H9 (cell line): ENCODE measurements around the gene DCDC1. TPM values are rescaled to one million over a fixed set of nuclear protein-coding genes. Genes with fewer than 3 reads are reported as not detected.

ENCODE experiments used
- DNase-seq: peaks from one replicate; pipeline ENCODE4 v3.0.0-alpha.2; 2017
- H2AFZ ChIP-seq: one replicate; pipeline ENCODE4 v1.6.1; 2013; ENCODE audit warnings: mild to moderate bottlenecking, low read length, control low read depth, moderate library complexity
- H2AK5ac ChIP-seq: 2 replicates; pipeline ENCODE4 v1.6.1; 2013; ENCODE audit warnings: low read length, control low read depth, mixed read lengths; ENCODE audit not compliant: insufficient read length
- H2BK120ac ChIP-seq: one replicate; pipeline ENCODE4 v1.6.1; 2013; ENCODE audit warnings: low read depth, mild to moderate bottlenecking, low read length, control low read depth, inconsistent platforms; ENCODE audit not compliant: poor library complexity, severe bottlenecking
- H2BK12ac ChIP-seq: 2 replicates; pipeline ENCODE4 v1.6.1; 2013; ENCODE audit warnings: low read length, control low read depth, mixed read lengths, low read depth; ENCODE audit not compliant: insufficient read length
- H2BK15ac ChIP-seq: 2 replicates; pipeline ENCODE4 v1.6.1; 2013; ENCODE audit warnings: low read depth, low read length, control low read depth
- H2BK20ac ChIP-seq: one replicate; pipeline ENCODE4 v1.6.1; 2013; ENCODE audit warnings: low read depth, mild to moderate bottlenecking, low read length, control low read depth, inconsistent platforms; ENCODE audit not compliant: poor library complexity, severe bottlenecking
- H2BK5ac ChIP-seq: 2 replicates; pipeline ENCODE4 v1.6.1; 2013; ENCODE audit warnings: low read length, control low read depth, mixed read lengths; ENCODE audit not compliant: insufficient read length
- H3K14ac ChIP-seq: 2 replicates; pipeline ENCODE4 v1.6.1; 2013; ENCODE audit warnings: low read length, control low read depth; ENCODE audit not compliant: insufficient read depth
- H3K18ac ChIP-seq: 2 replicates; pipeline ENCODE4 v1.6.1; 2013; ENCODE audit warnings: low read depth, mild to moderate bottlenecking, mixed read lengths, low read length, control low read depth; ENCODE audit not compliant: insufficient read length
- H3K23ac ChIP-seq: 2 replicates; pipeline ENCODE4 v1.6.1; 2013; ENCODE audit warnings: low read length, control low read depth, mixed read lengths, low read depth; ENCODE audit not compliant: insufficient read length
- H3K23me2 ChIP-seq: 2 replicates; pipeline ENCODE4 v1.6.1; 2013; ENCODE audit warnings: low read depth, mild to moderate bottlenecking, mixed read lengths, low read length, control low read depth; ENCODE audit not compliant: insufficient read length, poor library complexity, severe bottlenecking
- H3K27ac ChIP-seq: 2 replicates; pipeline ENCODE4 v1.5.1; 2013; ENCODE audit warnings: low read length, control low read depth, mixed read lengths, low read depth; ENCODE audit not compliant: insufficient read length
- H3K27me3 ChIP-seq: 2 replicates; pipeline ENCODE4 v1.6.1; 2013; ENCODE audit warnings: low read length, control low read depth, inconsistent platforms; ENCODE audit not compliant: insufficient read depth
- H3K4ac ChIP-seq: 2 replicates; pipeline ENCODE4 v1.6.1; 2013; ENCODE audit warnings: low read depth, mild to moderate bottlenecking, control low read depth, inconsistent platforms, low read length, moderate library complexity
- H3K4me1 ChIP-seq: 2 replicates; pipeline ENCODE4 v1.6.1; 2013; ENCODE audit warnings: low read length, control low read depth, inconsistent platforms; ENCODE audit not compliant: insufficient read depth
- H3K4me2 ChIP-seq: 2 replicates; pipeline ENCODE4 v1.6.1; 2013; ENCODE audit warnings: low read length, control low read depth, mixed read lengths; ENCODE audit not compliant: insufficient read length, insufficient read depth
- H3K56ac ChIP-seq: 2 replicates; pipeline ENCODE4 v1.6.1; 2013; ENCODE audit warnings: low read depth, mild to moderate bottlenecking, mixed read lengths, low read length, control low read depth; ENCODE audit not compliant: insufficient read length
- H3K79me1 ChIP-seq: 2 replicates; pipeline ENCODE4 v1.6.1; 2013; ENCODE audit warnings: low read depth, mild to moderate bottlenecking, moderate library complexity, low read length, control low read depth, inconsistent platforms; ENCODE audit not compliant: insufficient read depth, poor library complexity, severe bottlenecking
- H3K79me2 ChIP-seq: 2 replicates; pipeline ENCODE4 v1.6.1; 2013; ENCODE audit warnings: low read length, control low read depth, inconsistent platforms; ENCODE audit not compliant: insufficient read depth
- H3K9ac ChIP-seq: 2 replicates; pipeline ENCODE4 v1.6.1; 2013; ENCODE audit warnings: low read length, control low read depth, mixed read lengths; ENCODE audit not compliant: insufficient read length; ENCODE audit errors: extremely low read depth
- H3K9me3 ChIP-seq: one replicate; pipeline ENCODE4 v1.6.1; 2013; ENCODE audit warnings: low read depth, low read length, inconsistent platforms; ENCODE audit not compliant: control insufficient read depth
- H3T11ph ChIP-seq: one replicate; pipeline ENCODE4 v1.6.1; 2013; ENCODE audit warnings: mild to moderate bottlenecking, low read length, control low read depth, inconsistent platforms
- H4K20me1 ChIP-seq: one replicate; pipeline ENCODE4 v1.6.1; 2013; ENCODE audit not compliant: control insufficient read depth, insufficient read length, insufficient read depth
- H4K5ac ChIP-seq: 2 replicates; pipeline ENCODE4 v1.6.1; 2013; ENCODE audit warnings: low read depth, mild to moderate bottlenecking, mixed read lengths, low read length, control low read depth; ENCODE audit not compliant: insufficient read length
- H4K8ac ChIP-seq: replicated peaks from 2 replicates; pipeline ENCODE4 v1.6.1; 2013; ENCODE audit warnings: low read length, control low read depth, mixed read lengths, low read depth; ENCODE audit not compliant: insufficient read length
- H4K91ac ChIP-seq: 2 replicates; pipeline ENCODE4 v1.6.1; 2013; ENCODE audit warnings: low read depth, mild to moderate bottlenecking, moderate library complexity, mixed read lengths, low read length, control low read depth; ENCODE audit not compliant: insufficient read length
- H3K27ac Mint-ChIP-seq, 3 experiments: 2 replicates in 2 of 3; 3 replicates in 1 of 3; pipeline ENCODE4 v1.8.0; 2020 to 2021; ENCODE audit warnings: mixed read lengths in 3 of 3, mild to moderate bottlenecking in 1 of 3, moderate library complexity in 1 of 3
- H3K27me3 Mint-ChIP-seq: 2 replicates; pipeline ENCODE4 v1.8.0; 2021; ENCODE audit warnings: low read depth, mild to moderate bottlenecking, moderate library complexity, mixed read lengths
- H3K36me3 Mint-ChIP-seq, 3 experiments: 2 replicates in 2 of 3; 3 replicates in 1 of 3; pipeline ENCODE4 v1.8.0; 2020 to 2021; ENCODE audit warnings: low read depth in 3 of 3, mixed read lengths in 3 of 3; ENCODE audit not compliant: insufficient read depth in 1 of 3
- H3K4me1 Mint-ChIP-seq, 2 experiments: 2 replicates each; pipeline ENCODE4 v1.8.0; 2020; ENCODE audit warnings: mixed read lengths in 2 of 2
- H3K4me3 Mint-ChIP-seq, 2 experiments: 2 replicates in 1 of 2; 3 replicates in 1 of 2; pipeline ENCODE4 v1.8.0; 2020 to 2021; ENCODE audit warnings: mild to moderate bottlenecking in 2 of 2, mixed read lengths in 2 of 2, moderate library complexity in 1 of 2
- H3K9me3 Mint-ChIP-seq, 2 experiments: 2 replicates in 1 of 2; 3 replicates in 1 of 2; pipeline ENCODE4 v1.8.0; 2020; ENCODE audit warnings: mild to moderate bottlenecking in 2 of 2, mixed read lengths in 2 of 2, moderate library complexity in 1 of 2
- WGBS: extraction: QIAGEN DNeasy Blood & Tissue Kit; methylation state at CpG from one replicate; pipeline ENCODE4 v1.1.7; 2013; ENCODE audit warnings: missing lambda C conversion rate, low lambda C conversion rate, mixed read lengths; ENCODE audit not compliant: insufficient read length; ENCODE audit errors: extremely low coverage; 5-methylcytosine and 5-hydroxymethylcytosine counted together
- total RNA-seq: library from RNA; stranded (reverse); gene quantifications from 2 replicates; pipeline ENCODE4 v1.2.1, GENCODE V29; 2021
- TF ChIP-seq, protein P1 (sequence below): fragments of 200-600 bp; sonication (generic); conservative IDR thresholded peaks from 3 replicates; pipeline ENCODE4 v1.8.0; 2021; ENCODE audit warnings: antibody characterized with exemption, mild to moderate bottlenecking

The DCDC1 gene
- total RNA-seq, 1 experiment from 2014 or later: 0.09 TPM

- no peak overlapping the region for H3K14ac ChIP-seq
- no peak for DNase-seq
- H3K27ac ChIP-seq: no peak overlapping the region
- H3K79me2 ChIP-seq: no peaks in the 10 kb centered on the region
- Mint-ChIP-seq H3K4me1 (peaks cover 28% of the 10 kb centered on the region in 2 experiments), H3K27ac (no peak overlapping the region; a peak in 1 of 7 replicates), H3K4me3 (no peak overlapping the region), H3K27me3 (no peaks in the 10 kb centered on the region), H3K36me3 (no peaks in the 10 kb centered on the region), H3K9me3 (no peaks in the 10 kb centered on the region)
- TF ChIP-seq, protein P1, sequence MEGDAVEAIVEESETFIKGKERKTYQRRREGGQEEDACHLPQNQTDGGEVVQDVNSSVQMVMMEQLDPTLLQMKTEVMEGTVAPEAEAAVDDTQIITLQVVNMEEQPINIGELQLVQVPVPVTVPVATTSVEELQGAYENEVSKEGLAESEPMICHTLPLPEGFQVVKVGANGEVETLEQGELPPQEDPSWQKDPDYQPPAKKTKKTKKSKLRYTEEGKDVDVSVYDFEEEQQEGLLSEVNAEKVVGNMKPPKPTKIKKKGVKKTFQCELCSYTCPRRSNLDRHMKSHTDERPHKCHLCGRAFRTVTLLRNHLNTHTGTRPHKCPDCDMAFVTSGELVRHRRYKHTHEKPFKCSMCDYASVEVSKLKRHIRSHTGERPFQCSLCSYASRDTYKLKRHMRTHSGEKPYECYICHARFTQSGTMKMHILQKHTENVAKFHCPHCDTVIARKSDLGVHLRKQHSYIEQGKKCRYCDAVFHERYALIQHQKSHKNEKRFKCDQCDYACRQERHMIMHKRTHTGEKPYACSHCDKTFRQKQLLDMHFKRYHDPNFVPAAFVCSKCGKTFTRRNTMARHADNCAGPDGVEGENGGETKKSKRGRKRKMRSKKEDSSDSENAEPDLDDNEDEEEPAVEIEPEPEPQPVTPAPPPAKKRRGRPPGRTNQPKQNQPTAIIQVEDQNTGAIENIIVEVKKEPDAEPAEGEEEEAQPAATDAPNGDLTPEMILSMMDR: no peak
- peaks cover 4% of the 10 kb centered on the region; the same call in 1 of the 2 replicates for H3K4me1 ChIP-seq
- H3K9ac ChIP-seq: no peak overlapping the region
- H2AK5ac ChIP-seq: no peak overlapping the region
- no peak overlapping the region for H2AFZ ChIP-seq
- H2BK5ac ChIP-seq: no peak overlapping the region
- no peak overlapping the region for H4K91ac ChIP-seq
- H3K56ac ChIP-seq: no peak overlapping the region
- H3K4me2 ChIP-seq: no peak overlapping the region
- no peak overlapping the region for H3K18ac ChIP-seq
- H4K5ac ChIP-seq: no peak overlapping the region
- no peak overlapping the region for H2BK15ac ChIP-seq
- H4K8ac ChIP-seq: no peak overlapping the region
- no peak overlapping the region for H2BK120ac ChIP-seq
- no peak overlapping the region for H2BK12ac ChIP-seq
- H3K79me1 ChIP-seq: no peaks in the 10 kb centered on the region
- no peak overlapping the region for H3K23ac ChIP-seq
- H3K27me3 ChIP-seq: no peaks in the 10 kb centered on the region
- no peaks in the 10 kb centered on the region for H3K23me2 ChIP-seq
- H3K4ac ChIP-seq: no peak overlapping the region
- H3K9me3 ChIP-seq: no peaks in the 10 kb centered on the region
- H4K20me1 ChIP-seq: no peaks in the 10 kb centered on the region
- no peak overlapping the region for H3T11ph ChIP-seq
- no CpG with 5 or more reads among the region's 1 CpG for WGBS
- H2BK20ac ChIP-seq: no peak overlapping the region
Observed at GRCh38 chr11:31248768-31249167, 120.8 kb downstream of the DCDC1 start.
